Activated CD4-positive, CD25-positive, alpha-beta regulatory T cell (primary cell): ENCODE measurements around the gene ARHGDIG.
"Not testable (repeated sequence)": the region's sequence is repeated elsewhere in the genome, so short reads cannot be mapped to it uniquely, and the experiment has no call there.

Experiments
- DNase-seq, 4 experiments: peaks; one replicate each; lab custom pipeline; 2025; lab: John Stamatoyannopoulos, UW

Gene ARHGDIG

GRCh38 chr16:330741-331140 is 50.4 kb downstream of the ARHGDIG start:
- no peak for DNase-seq

GRCh38 chr16:331181-331814 is 50.9 kb downstream of the ARHGDIG start:
- DNase-seq: not testable (repeated sequence)
